GM21723 (cell line): ENCODE measurements around the gene TSKS.

ENCODE experiments used
- ATAC-seq: cut with Tn5 transposase; IDR thresholded peaks from one replicate; pipeline ENCODE4 v1.9.1; 2021; ENCODE audit warnings: mild to moderate bottlenecking, moderate library complexity; ENCODE audit not compliant: unreplicated experiment

Gene TSKS

GRCh38 chr19:49795615-49796014, 32.5 kb upstream of the TSKS start:
- no peak for ATAC-seq

- no peak for ATAC-seq
Measured at GRCh38 chr19:49793561-49793840, 30.4 kb upstream of the TSKS start.

- ATAC-seq: no peak
Measured at GRCh38 chr19:49792829-49793560, 29.9 kb upstream of the TSKS start.

GRCh38 chr19:49791776-49792445, 28.8 kb upstream of the TSKS start:
- ATAC-seq: no peak

- no peak for ATAC-seq
Measured at GRCh38 chr19:49790866-49791265, 27.8 kb upstream of the TSKS start.

- ATAC-seq: no peak
Measured at GRCh38 chr19:49788857-49789256, 25.8 kb upstream of the TSKS start.

GRCh38 chr19:49787746-49788145, 24.6 kb upstream of the TSKS start:
- no peak for ATAC-seq

- ATAC-seq: no peak
Measured at GRCh38 chr19:49786376-49786820, 23.3 kb upstream of the TSKS start.

- no peak for ATAC-seq
Measured at GRCh38 chr19:49782515-49782914, 19.4 kb upstream of the TSKS start.

GRCh38 chr19:49781394-49781793, 18.3 kb upstream of the TSKS start:
- no peak for ATAC-seq

GRCh38 chr19:49780861-49781260, 17.8 kb upstream of the TSKS start:
- ATAC-seq: no peak

- ATAC-seq: no peak
Measured at GRCh38 chr19:49779731-49780555, 16.8 kb upstream of the TSKS start.

GRCh38 chr19:49776371-49776764, 13.3 kb upstream of the TSKS start:
- no peak for ATAC-seq

- ATAC-seq: no peak
Measured at GRCh38 chr19:49775742-49776370, 12.8 kb upstream of the TSKS start.

- ATAC-seq: no peak
Measured at GRCh38 chr19:49774969-49775368, 11.9 kb upstream of the TSKS start.

- no peak for ATAC-seq
Measured at GRCh38 chr19:49773663-49774350, 10.7 kb upstream of the TSKS start.

- ATAC-seq: no peak
Measured at GRCh38 chr19:49772850-49773432, 9.8 kb upstream of the TSKS start.

- ATAC-seq: no peak
Measured at GRCh38 chr19:49771674-49772139, 8.6 kb upstream of the TSKS start.

GRCh38 chr19:49770529-49770928, 7.4 kb upstream of the TSKS start:
- ATAC-seq: no peak

GRCh38 chr19:49767967-49768581, 5.0 kb upstream of the TSKS start:
- no peak for ATAC-seq
